Measurements from ENCODE around the gene WNT7B.
A peak's percentile ranks its signal among the peaks of the same experiment; 100 is the strongest.

Gene WNT7B

DNA sequence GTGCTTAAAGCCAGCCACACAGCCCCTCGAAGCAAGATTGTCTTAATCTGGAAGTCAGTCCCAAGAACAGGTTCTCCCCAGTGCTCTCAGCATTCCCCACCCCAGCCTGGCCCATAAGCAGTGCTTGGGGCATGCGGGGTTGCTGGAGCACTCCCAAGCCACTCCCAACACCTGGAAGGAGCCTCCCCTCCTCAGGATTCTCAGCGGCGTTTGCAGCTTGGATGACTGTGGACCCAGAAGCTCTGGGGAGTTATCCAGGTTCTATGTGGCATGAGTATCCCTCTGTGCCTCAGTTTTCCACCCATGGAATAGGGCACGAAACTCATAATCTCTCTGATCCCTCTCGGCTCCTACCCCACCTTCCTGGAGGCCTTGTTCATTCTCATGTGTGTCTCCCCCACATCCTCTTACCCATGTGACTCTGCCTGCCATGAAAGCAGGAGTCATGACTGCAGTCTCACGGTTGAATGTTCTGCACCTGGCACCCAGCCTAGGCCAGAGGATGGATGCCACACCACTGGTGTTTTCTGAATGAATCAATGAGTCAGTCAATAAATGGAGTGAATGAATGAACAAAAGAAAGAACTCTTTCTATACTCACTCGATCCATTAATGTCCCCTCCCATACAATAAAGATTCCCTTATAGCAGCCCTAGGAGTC, 33.4 kb upstream of the WNT7B start:
- in situ Hi-C loops (cut with HindIII; ENCODE audit: low pct_ligation_motif_present, low sequenced_read_pairs), result no loop called here
- no peak for TF ChIP-seq CTCF (IDR thresholded peaks at IDR 0.05; ENCODE audit: low read depth, low read length, missing control alignments)
- no peaks in the 10 kb centered on the region for H3K27me3 ChIP-seq (replicated peaks)
- H3K36me3 ChIP-seq (replicated peaks), result no peaks in the 10 kb centered on the region
- no peak overlapping the region for H3K27ac ChIP-seq
- H3K4me3 ChIP-seq (ENCODE audit: low read depth, low read length), result no peak overlapping the region
- DNase-seq, result no peak

- DNase-seq, result no peak
- no peak for TF ChIP-seq CTCF (IDR thresholded peaks at IDR 0.05; ENCODE audit: low read depth, low read length, missing control alignments)
- Histone ChIP-seq H3K27ac (no peak overlapping the region), H3K36me3 (replicated peaks) (no peaks in the 10 kb centered on the region), H3K4me3 (ENCODE audit: low read depth, low read length) (no peak overlapping the region), H3K27me3 (replicated peaks) (no peaks in the 10 kb centered on the region)
- in situ Hi-C loops (cut with HindIII; ENCODE audit: low pct_ligation_motif_present, low sequenced_read_pairs), result no loop called here
These were observed 32.8 kb upstream of the WNT7B start for GRCh38 chr22:46009730-46010129.

DNA sequence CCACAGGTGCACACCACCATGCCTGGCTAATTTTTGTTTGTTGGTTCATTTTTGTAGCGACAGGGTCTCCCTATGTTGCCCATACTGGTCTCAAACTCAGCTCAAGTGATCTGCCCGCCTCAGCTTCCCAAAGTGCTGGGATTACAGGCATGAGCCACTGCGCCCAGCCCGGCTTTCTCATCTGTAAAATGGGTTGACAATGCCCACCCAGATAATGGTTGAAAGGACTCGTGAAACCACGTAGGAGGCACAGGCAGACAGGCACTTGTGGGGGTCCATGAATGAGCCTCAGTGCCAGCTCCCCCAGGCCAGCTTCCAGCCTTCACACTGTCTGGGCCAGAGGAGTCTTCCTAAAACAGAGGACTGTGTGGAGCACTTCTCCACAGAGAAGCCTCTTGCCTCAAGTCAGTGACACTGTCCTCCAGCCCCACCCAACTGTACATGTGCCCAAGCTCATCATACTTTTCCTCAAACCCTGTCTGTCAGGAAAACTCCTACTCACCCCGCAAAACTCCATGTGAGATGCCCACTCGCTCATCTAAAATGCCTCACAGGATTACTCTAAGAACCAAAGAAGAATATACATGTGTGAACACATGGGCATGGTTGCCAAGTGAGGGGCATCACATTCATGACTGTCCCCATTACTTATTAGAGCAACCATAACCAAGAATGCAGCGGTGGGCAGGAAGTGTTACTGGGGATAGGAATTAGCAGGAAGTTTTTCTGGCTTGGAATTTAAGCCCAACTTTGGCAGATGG, 32.1 kb upstream of the WNT7B start:
- Histone ChIP-seq H3K36me3 (replicated peaks) (no peaks in the 10 kb centered on the region), H3K27me3 (replicated peaks) (no peaks in the 10 kb centered on the region), H3K4me3 (ENCODE audit: low read depth, low read length) (no peak overlapping the region), H3K27ac (no peak overlapping the region)
- TF ChIP-seq CTCF (IDR thresholded peaks at IDR 0.05; ENCODE audit: low read depth, low read length, missing control alignments), result no peak
- no peak for DNase-seq
- in situ Hi-C loops (cut with HindIII; ENCODE audit: low pct_ligation_motif_present, low sequenced_read_pairs), result no loop called here

GRCh38 chr22:46008291-46008690, 31.3 kb upstream of the WNT7B start:
- Histone ChIP-seq H3K4me3 (ENCODE audit: low read depth, low read length) (no peak overlapping the region), H3K36me3 (replicated peaks) (no peaks in the 10 kb centered on the region), H3K27me3 (replicated peaks) (no peaks in the 10 kb centered on the region), H3K27ac (peak overlapping the region; percentile 62)
- in situ Hi-C loops (cut with HindIII; ENCODE audit: low pct_ligation_motif_present, low sequenced_read_pairs), result no loop called here
- no peak for DNase-seq
- TF ChIP-seq CTCF (IDR thresholded peaks at IDR 0.05; ENCODE audit: low read depth, low read length, missing control alignments), result no peak

GRCh38 chr22:46007848-46008261, 30.9 kb upstream of the WNT7B start:
- in situ Hi-C loops (cut with HindIII; ENCODE audit: low pct_ligation_motif_present, low sequenced_read_pairs), result no loop called here
- no peaks in the 10 kb centered on the region for H3K27me3 ChIP-seq (replicated peaks)
- H3K27ac ChIP-seq, result peak overlapping the region; percentile 62
- TF ChIP-seq CTCF (IDR thresholded peaks at IDR 0.05; ENCODE audit: low read depth, low read length, missing control alignments), result no peak
- peak; percentile 62 for DNase-seq
- H3K4me3 ChIP-seq (ENCODE audit: low read depth, low read length), result no peak overlapping the region
- H3K36me3 ChIP-seq (replicated peaks), result no peaks in the 10 kb centered on the region

Measured in brain microvascular endothelial cell (primary cell).